Mesodermal cell (in vitro differentiated cells): ENCODE data around the gene CCS.
"Not testable (repeated sequence)": the region's sequence is repeated elsewhere in the genome, so short reads cannot be mapped to it uniquely, and the experiment has no call there.

Experiments used
- H3K27ac ChIP-seq: 2 replicates; pipeline ENCODE4 v1.7.0; 2013; ENCODE audit warnings: mild to moderate bottlenecking, low read depth, low read length, moderate library complexity; ENCODE audit not compliant: severe bottlenecking
- H3K36me3 ChIP-seq: 2 replicates; pipeline ENCODE4 v1.7.1; 2013; ENCODE audit warnings: mild to moderate bottlenecking, low read length, moderate library complexity; ENCODE audit not compliant: control insufficient read depth, insufficient read depth
- H3K4me1 ChIP-seq: one replicate; pipeline ENCODE4 v1.7.1; 2013; ENCODE audit warnings: mild to moderate bottlenecking, low read length; ENCODE audit not compliant: insufficient read depth, control insufficient read depth, poor library complexity, severe bottlenecking
- H3K4me3 ChIP-seq: 2 replicates; pipeline ENCODE4 v1.7.0; 2013; ENCODE audit warnings: low read length, control low read depth, mild to moderate bottlenecking; ENCODE audit not compliant: insufficient read depth, poor library complexity, severe bottlenecking; ENCODE audit errors: extremely low read depth
- H3K9me3 ChIP-seq: 2 replicates; pipeline ENCODE4 v1.7.1; 2013; ENCODE audit warnings: mild to moderate bottlenecking, low read length, moderate library complexity; ENCODE audit not compliant: control insufficient read depth
- WGBS, 2 experiments: methylation state at CpG; one replicate each; pipeline ENCODE4 v1.1.5; 2013; ENCODE audit warnings: missing lambda C conversion rate in 2 of 2; ENCODE audit not compliant: insufficient coverage in 2 of 2; 5-methylcytosine and 5-hydroxymethylcytosine counted together

Gene CCS

DNA sequence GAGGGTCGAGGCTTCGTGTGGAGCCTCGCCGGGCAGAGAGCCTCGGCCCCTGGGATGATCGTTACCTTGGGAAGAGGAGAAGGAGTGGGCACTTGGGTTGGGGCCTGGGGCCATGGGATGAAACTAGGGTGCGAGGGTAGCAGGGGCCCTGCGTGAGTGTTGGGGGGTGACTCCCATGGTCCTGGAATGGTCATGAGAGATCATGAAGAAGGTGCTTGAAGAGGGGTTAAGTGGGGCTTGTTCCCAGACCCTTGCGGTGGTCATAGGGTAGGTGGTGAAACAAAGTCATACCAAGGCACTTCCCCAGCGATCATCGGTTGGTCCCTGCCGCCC is 284 bp downstream of the CCS start:
- Histone ChIP-seq H3K36me3 (no peaks in the 10 kb centered on the region), H3K9me3 (peaks cover 20% of the 10 kb centered on the region), H3K4me1 (no peaks in the 10 kb centered on the region), H3K27ac (peak overlapping the region; percentile 80), H3K4me3 (peak overlapping the region; percentile 70)
- 35 to 50% methylated on average over 5 to 12 of the region's 12 CpGs for WGBS, 2 experiments

DNA sequence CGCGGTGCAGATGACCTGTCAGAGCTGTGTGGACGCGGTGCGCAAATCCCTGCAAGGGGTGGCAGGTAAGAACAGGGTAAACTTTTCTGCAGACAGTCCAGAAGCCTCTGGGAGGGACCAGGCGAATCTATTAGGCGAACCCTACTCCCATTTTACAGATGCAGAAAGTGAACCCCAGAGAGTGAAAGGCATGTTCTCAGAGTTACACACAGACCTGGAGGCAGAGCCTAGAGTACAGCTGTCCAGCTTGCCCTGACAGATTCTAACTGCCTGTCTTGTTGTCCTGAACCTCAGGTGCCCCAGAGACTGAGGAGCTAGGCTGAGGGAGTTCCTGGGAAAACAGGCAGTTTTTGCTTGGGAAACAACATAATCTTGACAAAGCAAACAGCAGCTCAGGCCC is 665 bp downstream of the CCS start:
- Histone ChIP-seq H3K4me3 (peak overlapping the region; percentile 70), H3K4me1 (no peaks in the 10 kb centered on the region), H3K36me3 (no peaks in the 10 kb centered on the region), H3K9me3 (peaks cover 20% of the 10 kb centered on the region), H3K27ac (no peak overlapping the region)
- WGBS, 2 experiments, result 79 to 95% methylated on average over 7 of the region's 7 CpGs

DNA sequence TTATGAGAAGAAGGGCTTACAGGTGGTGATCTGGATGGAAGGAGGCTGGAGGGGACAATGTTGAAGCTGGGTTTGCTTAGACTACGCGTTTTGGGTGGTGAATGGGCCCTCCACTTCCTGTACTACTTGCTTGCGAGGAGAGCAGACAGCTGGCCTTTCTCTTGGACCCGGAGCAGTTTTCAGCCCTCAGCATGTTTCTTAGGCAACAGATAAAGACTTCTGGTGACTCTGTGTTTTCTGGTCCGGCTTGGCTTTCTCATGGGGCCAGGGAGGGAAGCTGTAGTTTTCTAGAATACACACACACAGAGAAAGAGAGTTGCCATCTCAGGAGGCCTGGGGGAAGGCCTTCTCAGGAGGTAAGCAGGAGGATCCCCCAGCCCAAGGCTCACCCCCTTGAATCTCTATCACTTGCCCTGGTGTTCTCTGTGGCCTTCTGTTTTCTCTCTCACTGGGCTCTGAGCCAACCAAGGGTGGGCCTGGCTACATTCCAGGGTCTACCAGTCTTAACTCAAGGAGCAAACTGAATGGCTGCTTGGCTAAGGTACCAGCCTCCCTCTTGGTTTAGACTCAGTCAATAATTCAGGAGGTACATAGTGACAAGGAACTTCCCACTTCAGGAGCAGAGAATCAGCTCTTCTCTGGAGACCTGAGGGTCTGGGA is 2.4 kb downstream of the CCS start:
- H3K9me3 ChIP-seq, result peaks cover 18% of the 10 kb centered on the region
- WGBS, 2 experiments, result 88 to 97% methylated on average over 4 of the region's 5 CpGs
- peaks cover 16% of the 10 kb centered on the region for H3K36me3 ChIP-seq
- no peak overlapping the region for H3K4me3 ChIP-seq
- no peak overlapping the region for H3K27ac ChIP-seq
- H3K4me1 ChIP-seq, result no peaks in the 10 kb centered on the region

DNA sequence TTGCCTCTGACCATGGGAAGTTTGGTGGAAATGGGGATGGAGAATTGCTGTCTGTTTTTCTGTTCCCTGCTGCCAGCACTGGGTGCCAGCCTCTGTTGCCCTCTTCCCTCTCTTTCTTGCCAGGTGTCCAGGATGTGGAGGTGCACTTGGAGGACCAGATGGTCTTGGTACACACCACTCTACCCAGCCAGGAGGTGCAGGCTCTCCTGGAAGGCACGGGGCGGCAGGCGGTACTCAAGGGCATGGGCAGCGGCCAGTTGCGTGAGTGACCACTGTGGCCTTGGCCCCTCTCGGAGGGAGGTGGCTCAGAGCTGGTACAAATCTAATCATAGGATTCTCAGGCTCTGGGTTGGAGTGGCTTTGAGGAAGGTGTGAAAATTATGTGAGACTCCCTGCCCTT is 6.0 kb downstream of the CCS start:
- no peaks in the 10 kb centered on the region for H3K9me3 ChIP-seq
- H3K36me3 ChIP-seq, result peaks cover 36% of the 10 kb centered on the region
- no peak overlapping the region for H3K4me3 ChIP-seq
- H3K27ac ChIP-seq, result no peak overlapping the region
- WGBS, 2 experiments, result 95 to 98% methylated on average over 6 of the region's 6 CpGs
- H3K4me1 ChIP-seq, result no peaks in the 10 kb centered on the region

DNA sequence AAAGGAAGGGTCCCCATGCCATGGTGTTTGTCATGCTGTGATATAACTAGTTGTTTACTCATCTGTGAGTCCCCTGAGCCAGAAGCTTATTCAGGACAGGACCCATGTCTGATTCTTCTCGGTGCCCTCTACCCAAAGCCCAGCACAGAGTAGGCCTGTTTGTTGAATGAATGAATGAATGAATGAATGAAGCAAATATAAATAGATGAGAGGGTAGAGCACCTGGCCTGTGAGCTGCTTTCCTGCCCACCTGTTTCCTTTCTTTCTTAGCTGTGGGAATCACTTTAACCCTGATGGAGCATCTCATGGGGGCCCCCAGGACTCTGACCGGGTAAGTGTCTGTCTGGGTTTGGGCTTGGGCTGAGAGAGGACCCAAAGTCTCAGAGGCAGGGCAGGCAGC is 7.2 kb downstream of the CCS start:
- Histone ChIP-seq H3K4me1 (no peaks in the 10 kb centered on the region), H3K4me3 (no peak overlapping the region), H3K27ac (no peak overlapping the region), H3K9me3 (no peaks in the 10 kb centered on the region), H3K36me3 (peaks cover 48% of the 10 kb centered on the region)
- 93 to 100% methylated on average over 1 to 2 of the region's 2 CpGs for WGBS, 2 experiments

DNA sequence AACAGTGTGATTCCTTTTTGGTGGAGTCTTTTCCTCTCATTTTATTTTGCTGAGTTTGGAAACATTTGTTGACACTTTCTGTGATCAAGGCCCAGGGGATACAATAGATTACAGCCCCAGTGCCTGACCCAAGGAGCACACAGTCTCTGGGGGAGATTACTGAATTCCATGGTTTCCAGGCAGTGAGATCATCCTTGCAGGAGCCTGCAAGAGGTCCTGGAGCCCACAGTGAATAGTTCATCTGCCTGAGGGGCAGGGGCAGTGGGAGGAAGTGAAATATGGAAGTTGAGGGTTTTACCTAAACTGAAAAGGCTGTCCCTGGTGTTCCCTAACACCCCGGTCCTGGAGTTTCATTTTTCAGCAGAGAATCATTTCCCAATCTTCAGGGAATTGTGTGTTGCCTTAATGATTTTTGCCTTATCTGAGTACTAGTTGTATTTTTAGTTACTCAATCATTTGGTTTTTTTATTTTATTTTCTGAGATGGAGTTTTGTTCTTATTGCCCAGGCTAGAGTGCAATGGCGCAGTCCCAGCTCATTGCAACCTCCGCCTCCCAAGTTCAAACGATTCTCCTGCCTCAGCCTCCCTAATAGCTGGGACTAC is 7.7 kb downstream of the CCS start:
- Histone ChIP-seq H3K9me3 (no peaks in the 10 kb centered on the region), H3K36me3 (peaks cover 50% of the 10 kb centered on the region), H3K4me3 (no peak overlapping the region), H3K4me1 (no peaks in the 10 kb centered on the region), H3K27ac (no peak overlapping the region)
- WGBS, 2 experiments, result 100% methylated on average over 4 of the region's 4 CpGs

DNA sequence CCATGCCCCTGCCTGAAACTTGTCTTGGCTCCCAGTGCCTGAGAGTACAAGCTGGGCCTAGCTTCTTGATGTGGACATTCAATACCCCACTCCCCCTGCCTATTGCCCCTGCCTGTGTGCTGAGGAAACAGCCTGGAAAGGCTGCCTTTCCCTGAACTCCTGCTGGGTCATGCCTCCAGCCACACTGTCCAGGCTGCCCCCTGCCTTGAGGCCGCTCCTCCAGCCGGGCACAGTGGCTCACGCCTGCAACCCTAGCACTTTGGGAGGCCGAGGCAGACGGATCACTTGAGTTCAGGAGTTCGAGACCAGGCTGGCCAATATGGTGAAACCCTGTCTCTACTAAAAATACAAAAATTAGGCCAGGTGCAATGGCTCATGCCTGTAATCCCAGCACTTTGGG is 10.1 kb downstream of the CCS start:
- 82 to 95% methylated on average over 6 of the region's 6 CpGs for WGBS, 2 experiments
- no peaks in the 10 kb centered on the region for H3K4me1 ChIP-seq
- H3K4me3 ChIP-seq, result no peak overlapping the region
- no peak overlapping the region for H3K27ac ChIP-seq
- H3K36me3 ChIP-seq, result peaks cover 60% of the 10 kb centered on the region
- no peaks in the 10 kb centered on the region for H3K9me3 ChIP-seq

DNA sequence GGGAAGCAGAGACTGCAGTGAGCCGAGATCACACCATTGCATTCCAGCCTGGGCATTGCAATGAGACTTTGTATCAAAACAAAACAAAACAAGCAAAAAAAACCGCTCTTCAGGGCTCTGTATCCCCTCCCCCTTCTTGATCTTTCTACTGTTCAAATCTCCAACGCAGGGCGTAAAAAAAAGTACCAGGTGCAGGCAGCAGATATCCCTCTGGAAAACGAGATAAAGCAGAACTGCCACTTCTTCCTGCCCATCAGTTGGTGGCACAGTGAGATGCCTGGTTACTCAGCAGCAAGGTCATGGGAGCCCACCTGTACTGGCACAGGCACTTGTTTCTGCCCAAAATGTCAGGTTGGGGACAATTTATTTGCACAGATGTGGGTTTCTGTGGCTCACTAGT is 11.2 kb downstream of the CCS start:
- 91 to 93% methylated on average over 4 to 5 of the region's 5 CpGs for WGBS, 2 experiments
- Histone ChIP-seq H3K4me3 (no peak overlapping the region), H3K9me3 (no peaks in the 10 kb centered on the region), H3K36me3 (peaks cover 56% of the 10 kb centered on the region), H3K27ac (no peak overlapping the region), H3K4me1 (no peaks in the 10 kb centered on the region)

DNA sequence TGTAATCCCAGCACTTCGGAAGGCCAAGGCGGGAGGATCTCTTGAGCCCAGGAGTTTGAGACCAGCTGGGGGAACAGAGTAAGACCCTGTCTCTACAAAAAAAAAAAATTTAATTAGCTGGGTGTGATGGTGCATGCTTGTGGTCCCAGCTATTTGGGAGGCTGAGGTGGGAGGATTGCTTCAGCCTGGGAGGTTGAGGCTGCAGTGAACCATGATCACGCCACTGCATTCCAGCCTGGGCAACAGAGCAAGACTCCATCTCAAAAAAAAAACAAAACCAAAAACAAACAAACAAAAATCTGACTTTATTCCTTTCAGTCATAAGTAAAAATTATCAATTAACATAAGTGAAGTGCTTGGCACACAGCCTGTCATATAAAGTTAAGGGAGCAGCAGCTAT is 13.6 kb downstream of the CCS start:
- H3K27ac ChIP-seq, H3K9me3 ChIP-seq, H3K4me1 ChIP-seq, H3K4me3 ChIP-seq: not testable (repeated sequence)
- H3K36me3 ChIP-seq, result peaks cover 37% of the 10 kb centered on the region
- 100% methylated on average over 1 of the region's 3 CpGs; no CpG with 5 or more reads in 1 of the 2 experiments for WGBS, 2 experiments

DNA sequence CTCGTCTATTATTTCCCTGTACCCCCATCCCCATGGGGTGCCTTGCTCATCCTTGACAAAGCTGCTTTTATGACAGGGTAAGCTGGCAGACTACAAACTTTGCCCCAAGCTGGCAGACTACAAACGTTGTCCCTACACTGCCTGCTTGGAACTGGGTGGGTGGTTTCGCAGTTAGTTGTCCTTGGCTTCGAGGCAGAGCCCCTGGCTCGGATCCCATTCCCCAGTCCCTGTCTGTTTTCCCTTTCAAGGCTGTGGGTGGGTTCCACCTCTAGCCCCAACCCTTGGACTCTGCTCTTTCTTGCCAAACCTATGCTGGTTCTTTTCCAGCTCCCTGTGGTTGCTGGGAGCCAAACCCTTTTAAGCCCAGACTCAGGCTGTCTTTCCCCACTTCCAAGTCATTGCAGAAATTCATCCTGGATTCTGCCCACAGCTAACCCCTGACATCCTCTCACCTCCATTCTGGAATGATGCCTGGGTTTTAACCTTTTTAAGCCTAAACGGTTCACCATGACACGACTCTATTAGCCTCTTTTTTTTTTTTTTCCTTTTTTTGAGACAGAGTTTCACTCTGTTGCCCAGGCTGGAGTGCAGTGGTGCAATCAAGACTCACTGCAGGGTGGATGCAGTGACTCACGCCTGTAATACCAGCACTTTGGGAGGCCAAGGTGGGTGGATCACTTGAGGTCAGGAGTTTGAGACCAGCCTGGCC is 14.3 kb downstream of the CCS start:
- H3K4me3 ChIP-seq, result no peak overlapping the region
- H3K4me1 ChIP-seq, result no peaks in the 10 kb centered on the region
- H3K27ac ChIP-seq, result no peak overlapping the region
- peaks cover 31% of the 10 kb centered on the region for H3K36me3 ChIP-seq
- 90 to 91% methylated on average over 7 to 8 of the region's 8 CpGs for WGBS, 2 experiments
- peaks cover 5% of the 10 kb centered on the region for H3K9me3 ChIP-seq
